AG08395 (cell line): ENCODE measurements around the gene MAGEB18.

Experiments
- DNase-seq: peaks from one replicate; pipeline ENCODE4 v3.0.0; 2012; ENCODE audit warnings: mixed read lengths, low spot score

The MAGEB18 gene

GRCh38 chrX:26138274-26138673 is at the start of gene MAGEB18:
TSS of gene MAGEB18 (plus strand) at chrX:26138343. CDS start at chrX:26138986, 643 bp downstream.
- no peak for DNase-seq

GRCh38 chrX:26100421-26100920 is 37.7 kb upstream of the MAGEB18 start:
- no peak for DNase-seq

GRCh38 chrX:26109142-26109541 is 29.0 kb upstream of the MAGEB18 start:
- no peak for DNase-seq

- DNase-seq, result no peak
Observed at GRCh38 chrX:26146024-26146423, 7.9 kb downstream of the MAGEB18 start.

- DNase-seq, result no peak
Observed at GRCh38 chrX:26160301-26160700, 22.2 kb downstream of the MAGEB18 start, which contains the start of gene MAGEB6B. TSS of gene MAGEB6B (plus strand) at chrX:26160601. CDS start at chrX:26160601, 0 bp downstream.
